OCI-LY1 (cell line): ENCODE results near the gene DLK1.

ENCODE experiments used
- EZH2 ChIP-seq: fragments of 200-600 bp; sonication (generic), shearing (Covaris generic); IDR thresholded peaks from 2 replicates; pipeline ENCODE4 v1.8.0; 2017; ENCODE audit warnings: borderline replicate concordance, mixed run types, mild to moderate bottlenecking, antibody characterized with exemption, low read length, moderate library complexity, mixed read lengths
- TF ChIP-seq, protein P1 (sequence below): fragments of 200-600 bp; sonication (generic), shearing (Covaris generic); IDR thresholded peaks from 2 replicates; pipeline ENCODE4 v1.5.1; 2017; ENCODE audit warnings: mild to moderate bottlenecking, antibody characterized with exemption, low read length, moderate library complexity, mixed read lengths

DNA sequence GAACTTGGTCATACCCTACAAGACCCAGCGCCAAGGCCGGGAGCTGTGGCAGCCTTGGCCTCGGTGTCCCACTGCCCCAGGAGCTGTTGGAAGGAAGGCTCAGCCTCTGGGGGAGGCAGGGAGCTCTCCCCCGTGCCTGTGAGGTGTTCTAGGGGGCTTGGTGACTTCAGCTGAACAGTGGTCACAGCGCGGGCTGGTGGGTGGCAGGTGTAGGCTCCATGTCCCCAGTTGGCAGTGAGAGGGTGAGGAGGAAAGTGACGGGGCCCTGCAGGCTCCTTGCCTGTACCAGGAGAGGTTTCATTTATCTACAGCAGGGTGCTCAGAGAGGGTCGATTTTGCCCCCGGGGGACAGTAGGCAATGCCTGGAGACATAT lies 47.5 kb downstream of the DLK1 start:
- TF ChIP-seq, protein P1, sequence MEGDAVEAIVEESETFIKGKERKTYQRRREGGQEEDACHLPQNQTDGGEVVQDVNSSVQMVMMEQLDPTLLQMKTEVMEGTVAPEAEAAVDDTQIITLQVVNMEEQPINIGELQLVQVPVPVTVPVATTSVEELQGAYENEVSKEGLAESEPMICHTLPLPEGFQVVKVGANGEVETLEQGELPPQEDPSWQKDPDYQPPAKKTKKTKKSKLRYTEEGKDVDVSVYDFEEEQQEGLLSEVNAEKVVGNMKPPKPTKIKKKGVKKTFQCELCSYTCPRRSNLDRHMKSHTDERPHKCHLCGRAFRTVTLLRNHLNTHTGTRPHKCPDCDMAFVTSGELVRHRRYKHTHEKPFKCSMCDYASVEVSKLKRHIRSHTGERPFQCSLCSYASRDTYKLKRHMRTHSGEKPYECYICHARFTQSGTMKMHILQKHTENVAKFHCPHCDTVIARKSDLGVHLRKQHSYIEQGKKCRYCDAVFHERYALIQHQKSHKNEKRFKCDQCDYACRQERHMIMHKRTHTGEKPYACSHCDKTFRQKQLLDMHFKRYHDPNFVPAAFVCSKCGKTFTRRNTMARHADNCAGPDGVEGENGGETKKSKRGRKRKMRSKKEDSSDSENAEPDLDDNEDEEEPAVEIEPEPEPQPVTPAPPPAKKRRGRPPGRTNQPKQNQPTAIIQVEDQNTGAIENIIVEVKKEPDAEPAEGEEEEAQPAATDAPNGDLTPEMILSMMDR: no peak
- no peak for TF ChIP-seq EZH2
